Left ventricle myocardium inferior (tissue), 1 donor: Measurements from ENCODE around the gene CCDC3. TPM values are rescaled to one million over a fixed set of nuclear protein-coding genes. Genes with fewer than 3 reads are reported as not detected.

ENCODE experiments used
- DNase-seq: peaks from one replicate; pipeline ENCODE4 v3.0.0-alpha.2; 2020
- H3K27ac ChIP-seq: fragments of 200-600 bp; replicated peaks from 2 replicates; pipeline ENCODE4 v1.8.0; 2021
- H3K27me3 ChIP-seq: fragments of 200-600 bp; 2 replicates; pipeline ENCODE4 v1.8.0; 2021; ENCODE audit warnings: low read depth
- H3K36me3 ChIP-seq: fragments of 200-600 bp; 2 replicates; pipeline ENCODE4 v1.8.0; 2021
- H3K4me1 ChIP-seq: fragments of 200-600 bp; 2 replicates; pipeline ENCODE4 v1.8.0; 2021
- H3K4me3 ChIP-seq: fragments of 200-600 bp; 2 replicates; pipeline ENCODE4 v1.8.0; 2021; ENCODE audit warnings: mild to moderate bottlenecking, moderate library complexity
- H3K9me3 ChIP-seq: fragments of 200-600 bp; replicated peaks from 2 replicates; pipeline ENCODE4 v1.8.0; 2021
- intact Hi-C: fragments of 100-400 bp; cut with micrococcal nuclease; formaldehyde crosslinking; loops from one replicate; pipeline ENCODE4 v1.11.0; 2022
- total RNA-seq: library from RNA; stranded (reverse); fragmentation: NEBNext Ultra II Directional; extraction: Animal tissue kit (Norgen Biotek cat#: 25700); gene quantifications from one replicate; pipeline ENCODE4 v1.2.1, GENCODE V29; 2021
- TF ChIP-seq, protein P1 (sequence below): fragments of 200-600 bp; IDR thresholded peaks from 2 replicates; pipeline ENCODE4 v1.8.0; 2021; ENCODE audit warnings: antibody characterized with exemption, mild to moderate bottlenecking, borderline replicate concordance
- donor health status: DM: no; HTN: yes; CAD: no; lungs with severe emphysema.

The CCDC3 gene
- total RNA-seq, 1 donor from 2014 or later, result 5.8 TPM

DNA sequence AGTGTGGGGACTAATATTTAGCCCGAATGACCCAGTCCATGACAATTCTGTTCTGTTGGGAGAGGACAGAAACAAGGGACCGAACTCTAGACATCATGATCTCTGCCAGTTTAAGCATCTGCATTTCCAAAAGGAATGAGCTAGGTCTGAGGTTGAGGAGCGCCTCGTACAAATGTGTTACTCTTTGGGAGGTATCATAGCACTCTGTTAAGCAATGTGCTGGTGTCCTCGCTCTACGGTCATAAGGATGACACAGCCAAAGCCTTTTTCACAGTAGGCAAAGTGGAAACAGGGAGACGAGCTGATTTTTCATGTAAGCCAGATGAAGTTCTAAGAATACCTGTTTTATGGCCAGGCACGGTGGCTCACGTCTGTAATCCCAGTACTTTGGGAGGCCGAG is 15.4 kb upstream of the CCDC3 start:
- H3K36me3 ChIP-seq, result no peaks in the 10 kb centered on the region
- H3K4me3 ChIP-seq, result no peak overlapping the region
- no peak overlapping the region for H3K27ac ChIP-seq
- peaks cover 25% of the 10 kb centered on the region for H3K9me3 ChIP-seq
- no peaks in the 10 kb centered on the region for H3K4me1 ChIP-seq
- intact Hi-C loops, result no loop called here
- TF ChIP-seq, protein P1, sequence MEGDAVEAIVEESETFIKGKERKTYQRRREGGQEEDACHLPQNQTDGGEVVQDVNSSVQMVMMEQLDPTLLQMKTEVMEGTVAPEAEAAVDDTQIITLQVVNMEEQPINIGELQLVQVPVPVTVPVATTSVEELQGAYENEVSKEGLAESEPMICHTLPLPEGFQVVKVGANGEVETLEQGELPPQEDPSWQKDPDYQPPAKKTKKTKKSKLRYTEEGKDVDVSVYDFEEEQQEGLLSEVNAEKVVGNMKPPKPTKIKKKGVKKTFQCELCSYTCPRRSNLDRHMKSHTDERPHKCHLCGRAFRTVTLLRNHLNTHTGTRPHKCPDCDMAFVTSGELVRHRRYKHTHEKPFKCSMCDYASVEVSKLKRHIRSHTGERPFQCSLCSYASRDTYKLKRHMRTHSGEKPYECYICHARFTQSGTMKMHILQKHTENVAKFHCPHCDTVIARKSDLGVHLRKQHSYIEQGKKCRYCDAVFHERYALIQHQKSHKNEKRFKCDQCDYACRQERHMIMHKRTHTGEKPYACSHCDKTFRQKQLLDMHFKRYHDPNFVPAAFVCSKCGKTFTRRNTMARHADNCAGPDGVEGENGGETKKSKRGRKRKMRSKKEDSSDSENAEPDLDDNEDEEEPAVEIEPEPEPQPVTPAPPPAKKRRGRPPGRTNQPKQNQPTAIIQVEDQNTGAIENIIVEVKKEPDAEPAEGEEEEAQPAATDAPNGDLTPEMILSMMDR, result no peak
- no peak for DNase-seq
- H3K27me3 ChIP-seq, result peaks cover 12% of the 10 kb centered on the region

GRCh38 chr10:13016426-13016825 is 14.9 kb upstream of the CCDC3 start:
- Histone ChIP-seq H3K36me3 (no peaks in the 10 kb centered on the region), H3K9me3 (peaks cover 30% of the 10 kb centered on the region), H3K27ac (no peak overlapping the region), H3K4me1 (no peaks in the 10 kb centered on the region), H3K4me3 (no peak overlapping the region), H3K27me3 (peaks cover 12% of the 10 kb centered on the region)
- DNase-seq, result no peak
- intact Hi-C loops, result no loop called here
- TF ChIP-seq, protein P1, result no peak

DNA sequence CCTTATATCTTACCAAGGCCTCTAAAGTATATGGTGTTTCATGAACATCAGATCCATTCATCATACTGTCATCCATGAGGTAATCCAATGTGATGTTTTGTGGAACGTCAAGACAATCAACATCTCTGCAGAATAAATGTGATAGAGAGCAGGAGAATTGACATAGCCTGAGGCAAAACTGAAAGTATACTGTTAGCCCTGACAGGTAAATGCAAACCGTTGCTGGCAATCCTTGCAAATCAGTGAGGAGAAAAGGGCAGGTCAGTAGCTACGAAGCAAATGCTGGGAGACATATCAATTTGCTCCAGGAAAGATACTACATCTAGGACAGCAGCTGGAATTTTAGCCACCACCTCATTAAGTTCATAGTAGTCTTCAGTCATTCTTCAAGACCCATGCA is 4.5 kb upstream of the CCDC3 start:
- H3K27me3 ChIP-seq, result peaks cover 68% of the 10 kb centered on the region
- peaks cover 12% of the 10 kb centered on the region for H3K4me1 ChIP-seq
- H3K36me3 ChIP-seq, result no peaks in the 10 kb centered on the region
- TF ChIP-seq, protein P1, result no peak
- no peak for DNase-seq
- no peak overlapping the region for H3K4me3 ChIP-seq
- H3K9me3 ChIP-seq, result peaks cover 9% of the 10 kb centered on the region
- H3K27ac ChIP-seq, result no peak overlapping the region
- intact Hi-C loops, result no loop called here

GRCh38 chr10:13003759-13004158 is 2.2 kb upstream of the CCDC3 start:
- H3K4me3 ChIP-seq, result no peak overlapping the region
- H3K4me1 ChIP-seq, result peaks cover 14% of the 10 kb centered on the region
- DNase-seq, result no peak
- TF ChIP-seq, protein P1, result no peak
- no peaks in the 10 kb centered on the region for H3K9me3 ChIP-seq
- intact Hi-C loops, result no loop called here
- no peak overlapping the region for H3K27ac ChIP-seq
- H3K36me3 ChIP-seq, result no peaks in the 10 kb centered on the region
- peaks cover 90% of the 10 kb centered on the region for H3K27me3 ChIP-seq

GRCh38 chr10:13003004-13003403 is 1.5 kb upstream of the CCDC3 start:
- TF ChIP-seq, protein P1, result no peak
- H3K36me3 ChIP-seq, result no peaks in the 10 kb centered on the region
- intact Hi-C loops, result no loop called here

GRCh38 chr10:13001887-13002212 is 337 bp upstream of the CCDC3 start:
- H3K27ac ChIP-seq, result no peak overlapping the region
- no peak for DNase-seq
- no peaks in the 10 kb centered on the region for H3K36me3 ChIP-seq
- intact Hi-C loops, result no loop called here
- peaks cover 14% of the 10 kb centered on the region for H3K4me1 ChIP-seq
- H3K27me3 ChIP-seq, result peaks cover 89% of the 10 kb centered on the region
- H3K4me3 ChIP-seq, result peak overlapping the region; percentile 64
- TF ChIP-seq, protein P1, result no peak
- no peaks in the 10 kb centered on the region for H3K9me3 ChIP-seq

More at GRCh38 chr10:13003004-13003403, 1.5 kb upstream of the CCDC3 start:
- Histone ChIP-seq H3K27me3 (peaks cover 95% of the 10 kb centered on the region), H3K9me3 (no peaks in the 10 kb centered on the region), H3K27ac (no peak overlapping the region), H3K4me3 (no peak overlapping the region), H3K4me1 (peaks cover 14% of the 10 kb centered on the region)
- DNase-seq, result no peak
